ENCODE measurements around the gene BBOF1.
"Not testable (repeated sequence)": the region's sequence is repeated elsewhere in the genome, so short reads cannot be mapped to it uniquely, and the experiment has no call there.

BBOF1 gene, protein sequence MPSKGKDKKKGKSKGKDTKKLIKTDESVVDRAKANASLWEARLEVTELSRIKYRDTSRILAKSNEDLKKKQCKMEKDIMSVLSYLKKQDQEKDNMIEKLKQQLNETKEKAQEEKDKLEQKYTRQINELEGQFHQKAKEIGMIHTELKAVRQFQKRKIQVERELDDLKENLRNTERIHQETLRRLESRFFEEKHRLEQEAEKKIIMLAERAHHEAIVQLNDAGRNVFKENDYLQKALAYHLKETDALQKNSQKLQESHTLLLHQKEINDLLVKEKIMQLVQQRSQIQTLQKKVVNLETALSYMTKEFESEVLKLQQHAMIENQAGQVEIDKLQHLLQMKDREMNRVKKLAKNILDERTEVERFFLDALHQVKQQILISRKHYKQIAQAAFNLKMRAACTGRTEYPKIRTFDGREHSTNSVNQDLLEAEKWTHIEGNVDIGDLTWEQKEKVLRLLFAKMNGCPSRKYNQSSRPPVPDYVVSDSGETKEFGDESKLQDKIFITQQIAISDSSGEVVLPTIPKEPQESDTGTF

DNA sequence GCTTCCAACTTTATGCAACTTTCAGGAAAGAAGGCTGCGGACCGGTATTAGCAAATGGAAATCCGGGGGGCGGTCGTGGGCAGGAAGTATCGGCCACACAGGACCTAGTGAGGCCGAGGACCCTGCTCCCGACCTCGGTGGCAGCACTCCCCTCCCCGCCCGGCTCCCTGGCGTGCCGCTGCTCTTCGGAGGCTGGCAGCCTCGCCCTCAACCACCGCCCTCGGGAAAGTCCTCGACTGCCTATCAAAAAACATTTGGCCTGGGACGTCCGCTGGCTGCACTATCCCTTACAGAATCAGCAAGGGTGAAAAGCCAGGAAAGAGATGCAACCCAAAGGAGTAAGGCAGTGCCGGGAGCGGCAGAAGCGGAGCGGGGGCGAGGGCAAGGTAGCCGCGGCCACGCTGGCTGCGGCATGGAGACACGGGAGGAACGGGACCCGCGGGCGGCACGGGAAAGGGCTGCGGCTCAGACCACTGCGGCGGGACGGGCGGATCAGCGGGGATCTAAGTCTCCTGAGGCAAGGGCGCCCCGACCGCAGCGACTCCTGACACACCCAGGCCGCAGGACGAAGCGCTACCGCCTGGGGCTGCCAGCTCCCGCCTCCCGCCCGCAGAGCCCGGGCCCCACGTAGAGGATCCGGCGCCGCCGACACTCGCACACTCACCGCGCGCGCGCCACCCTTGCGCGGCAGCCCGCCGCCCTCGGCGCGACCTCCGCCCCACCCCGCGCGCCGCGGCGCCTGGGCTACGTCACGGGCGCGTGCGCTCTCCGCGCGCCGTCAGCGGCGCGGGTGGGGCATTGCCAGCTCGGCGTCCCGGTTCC is at the start of gene BBOF1, which contains the start of gene ENTPD5:
TSS of gene BBOF1 (plus strand) at position 764 of the 822 bp plus-strand sequence. CDS start 130 bp downstream, outside the sequence.
TSS of gene ENTPD5 (minus strand) at position 703 of the 822 bp plus-strand sequence. CDS start 31,186 bp downstream, outside the sequence.
- peak; percentile 59 for DNase-seq

DNA sequence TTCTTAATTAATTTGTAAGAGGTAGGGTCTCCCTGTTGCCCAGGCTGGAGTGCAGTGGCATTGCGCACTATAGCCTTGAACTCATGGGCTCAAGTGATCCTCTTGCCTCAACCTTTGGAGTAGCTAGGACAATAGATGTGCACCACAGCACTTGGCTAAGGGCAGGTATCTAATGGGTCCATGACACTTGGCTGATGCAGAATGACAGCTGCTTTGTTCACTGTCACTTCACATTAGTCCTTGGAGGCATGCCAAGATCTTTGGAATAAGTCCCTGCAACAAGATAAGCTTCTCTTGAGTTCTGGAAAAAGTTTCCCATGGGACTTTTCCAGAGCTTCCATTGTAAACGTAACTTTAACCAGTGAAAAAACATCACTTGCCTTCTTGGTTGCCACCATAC is 45.7 kb upstream of the BBOF1 start:
- DNase-seq = no peak

DNA sequence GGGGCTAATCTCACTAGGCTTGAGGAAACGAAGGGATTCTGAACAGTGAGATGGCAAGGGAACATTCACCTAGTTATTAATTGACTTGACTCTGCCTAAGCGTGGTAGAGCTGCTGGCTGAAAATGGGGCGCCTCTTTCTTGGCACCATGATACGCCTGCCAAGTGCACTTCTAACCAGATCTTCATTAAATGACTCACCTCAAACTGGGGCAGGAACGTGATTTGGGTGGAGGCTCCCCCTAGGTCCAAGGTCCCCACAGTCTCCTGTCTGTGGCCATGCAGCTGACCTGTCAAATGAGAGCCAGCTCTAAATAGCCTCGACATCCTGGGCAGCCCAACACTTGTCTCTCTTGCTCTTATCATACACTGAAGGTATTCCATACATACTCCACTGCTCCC is 43.0 kb upstream of the BBOF1 start:
- DNase-seq = no peak

DNA sequence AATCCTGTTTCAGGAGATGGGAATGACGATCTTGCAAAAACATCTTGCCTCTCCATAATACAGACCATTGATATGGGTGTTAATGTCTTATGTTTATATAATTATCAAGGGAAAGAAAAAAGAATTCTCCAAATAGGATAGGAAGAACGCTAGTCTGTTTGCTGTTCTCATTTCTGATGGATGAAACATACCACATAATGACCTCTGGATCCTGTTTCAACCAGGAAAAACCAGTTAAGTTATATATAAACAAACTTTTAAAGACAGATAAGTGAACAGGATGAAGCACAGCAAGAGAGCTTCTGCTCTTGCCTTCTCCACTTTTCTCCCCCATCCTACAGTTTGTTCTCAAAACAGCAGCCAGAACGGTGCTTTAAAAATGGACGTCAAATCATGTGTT is 41.3 kb upstream of the BBOF1 start:
- DNase-seq = no peak

DNA sequence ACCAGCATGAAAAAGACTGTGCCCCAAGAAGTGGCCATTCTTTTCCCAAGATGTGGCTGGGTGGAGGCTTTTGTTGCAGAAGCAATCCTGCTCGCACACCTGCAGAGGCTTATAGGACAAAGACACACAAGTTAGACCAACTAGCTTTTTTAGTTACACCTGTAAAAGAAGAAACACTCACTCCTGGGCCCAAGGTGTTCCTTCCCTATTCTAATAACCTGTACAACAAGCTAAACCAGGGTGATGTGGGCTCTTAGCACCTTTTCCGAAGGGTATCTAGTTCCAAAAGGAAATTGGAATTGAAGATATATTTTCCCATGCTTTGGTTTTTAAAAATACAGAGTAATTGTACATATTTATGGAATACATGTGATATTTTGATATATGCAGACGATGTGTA is 31.1 kb upstream of the BBOF1 start:
- no peak for DNase-seq

DNA sequence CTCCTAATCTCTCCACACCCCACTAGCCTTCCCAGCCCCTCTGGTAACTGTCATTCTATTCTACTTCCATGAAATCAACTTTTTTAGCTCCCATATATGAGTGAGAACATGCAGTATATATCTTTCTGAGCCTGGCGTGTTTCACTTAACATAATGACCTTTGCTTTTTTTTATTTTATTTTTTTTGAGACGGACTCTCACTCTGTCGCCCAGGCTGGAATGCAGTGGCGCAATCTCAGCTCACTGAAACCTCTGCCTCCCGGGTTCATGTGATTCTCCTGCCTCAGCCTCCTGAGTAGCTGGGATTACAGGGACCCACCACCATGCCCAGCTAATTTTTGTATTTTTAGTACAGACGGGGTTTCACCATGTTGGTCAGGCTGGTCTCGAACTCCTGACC is 30.5 kb upstream of the BBOF1 start:
- DNase-seq = not testable (repeated sequence)

DNA sequence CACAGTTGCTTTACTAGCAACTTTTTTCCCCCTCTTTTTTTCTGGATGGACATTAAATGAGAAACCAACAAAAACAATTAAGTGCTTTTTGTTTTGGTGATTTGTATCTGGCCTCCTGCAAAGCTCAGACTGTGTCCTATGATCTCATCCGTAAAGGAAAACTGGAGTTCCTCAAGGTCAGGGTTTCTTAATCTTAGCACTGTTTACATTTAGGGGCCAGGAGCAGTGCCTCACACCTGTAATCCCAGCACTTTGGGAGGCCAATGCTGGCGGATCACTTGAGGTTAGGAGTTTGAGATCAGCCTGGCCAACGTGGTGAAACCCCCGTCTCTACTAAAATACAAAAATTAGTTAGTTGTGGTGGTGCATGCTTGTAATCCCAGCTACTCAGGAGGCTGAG is 28.1 kb upstream of the BBOF1 start:
- DNase-seq = no peak

DNA sequence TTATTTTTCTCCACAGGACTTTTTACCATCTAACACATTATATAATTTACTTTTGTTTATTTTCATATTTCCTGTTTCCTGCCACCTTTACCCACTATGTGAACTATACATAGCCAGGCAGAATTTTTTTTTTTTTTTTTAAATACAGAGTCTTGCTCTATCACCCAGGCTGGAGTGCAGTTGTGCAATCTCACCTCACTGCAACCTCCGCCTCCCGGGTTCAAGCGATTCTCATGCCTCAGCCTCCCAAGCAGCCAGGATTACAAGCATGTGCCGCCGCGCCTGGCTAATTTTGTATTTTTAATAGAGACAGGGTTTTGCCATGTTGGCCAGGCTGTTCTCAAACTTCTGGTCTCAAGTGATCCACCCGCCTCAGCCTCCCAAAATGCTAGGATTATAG is 24.2 kb upstream of the BBOF1 start:
- DNase-seq = not testable (repeated sequence)

DNA sequence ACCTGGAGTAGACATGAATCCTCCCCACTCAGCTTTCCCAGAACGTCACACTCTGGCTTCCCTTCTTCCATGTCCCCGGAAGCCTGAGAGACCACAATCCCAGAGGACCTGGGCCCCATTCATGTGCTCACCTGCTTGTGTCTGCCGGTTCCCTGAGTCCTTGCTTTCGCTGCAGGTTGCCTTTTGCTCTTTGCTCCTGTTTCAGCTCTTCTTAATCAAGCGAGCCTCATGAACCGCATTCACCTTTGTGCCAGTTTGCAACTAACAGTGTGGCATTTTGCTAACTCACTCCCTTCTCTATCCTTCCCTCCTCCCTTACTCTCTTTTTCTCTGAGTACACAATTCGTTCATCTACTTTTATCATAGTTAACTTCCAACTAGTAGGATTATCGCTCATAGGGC is 23.2 kb upstream of the BBOF1 start:
- no peak for DNase-seq

DNA sequence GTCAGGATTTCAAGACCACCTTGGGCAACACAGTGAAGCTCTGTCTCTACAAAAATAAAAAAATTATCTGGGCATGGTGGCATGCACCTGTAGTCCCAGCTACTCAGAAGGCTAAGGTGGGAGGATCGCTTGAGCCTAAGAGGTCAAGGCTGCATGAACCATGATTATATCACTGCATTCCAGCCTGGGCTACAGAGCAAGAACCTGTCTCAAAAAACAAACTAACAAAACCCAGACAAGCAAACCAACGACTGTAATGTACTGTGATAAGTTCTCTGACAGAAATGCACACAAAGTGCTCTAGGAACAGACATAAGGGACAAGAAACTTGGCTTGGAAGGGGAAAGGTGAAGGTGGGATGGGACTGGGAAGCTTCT is 22.4 kb upstream of the BBOF1 start:
- DNase-seq = no peak

DNA sequence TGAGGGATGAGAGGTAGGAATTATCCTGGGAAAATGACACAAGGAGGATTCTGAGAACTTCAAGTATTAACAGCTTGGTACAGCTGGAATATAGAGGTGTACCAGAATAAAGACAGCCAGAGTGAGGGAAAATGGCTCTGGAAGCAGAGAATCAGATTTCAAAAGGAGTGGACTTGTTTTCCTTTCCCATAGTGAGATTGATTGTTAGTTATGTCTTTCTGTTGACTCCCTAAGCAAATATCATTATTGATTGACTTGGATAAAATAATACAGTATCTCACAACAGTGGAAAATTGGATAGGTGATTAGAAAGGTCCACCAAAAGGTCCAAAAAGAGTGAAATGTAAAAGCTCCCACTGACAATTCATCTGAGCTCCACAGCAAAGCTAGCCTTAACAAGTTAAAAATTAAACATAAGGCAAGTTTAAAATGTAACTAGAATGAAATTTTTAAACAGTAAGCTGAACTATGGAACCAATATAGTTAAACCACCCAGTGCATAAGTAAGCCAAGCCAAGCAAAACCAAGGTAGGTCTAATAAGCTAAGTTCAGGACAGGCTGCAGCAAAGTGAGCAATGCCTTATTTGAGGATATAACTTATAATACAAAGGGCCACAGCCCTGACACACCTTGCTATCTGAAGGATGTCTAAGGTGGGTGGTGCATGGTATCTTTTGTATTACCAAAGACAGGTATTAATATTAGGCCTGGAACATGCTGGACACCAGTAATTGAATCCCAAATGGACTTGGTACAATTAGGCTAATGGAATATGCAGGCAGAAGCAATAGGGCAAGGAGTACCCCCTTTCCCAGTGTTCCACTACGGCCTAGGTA is 21.8 kb upstream of the BBOF1 start:
- DNase-seq = no peak

DNA sequence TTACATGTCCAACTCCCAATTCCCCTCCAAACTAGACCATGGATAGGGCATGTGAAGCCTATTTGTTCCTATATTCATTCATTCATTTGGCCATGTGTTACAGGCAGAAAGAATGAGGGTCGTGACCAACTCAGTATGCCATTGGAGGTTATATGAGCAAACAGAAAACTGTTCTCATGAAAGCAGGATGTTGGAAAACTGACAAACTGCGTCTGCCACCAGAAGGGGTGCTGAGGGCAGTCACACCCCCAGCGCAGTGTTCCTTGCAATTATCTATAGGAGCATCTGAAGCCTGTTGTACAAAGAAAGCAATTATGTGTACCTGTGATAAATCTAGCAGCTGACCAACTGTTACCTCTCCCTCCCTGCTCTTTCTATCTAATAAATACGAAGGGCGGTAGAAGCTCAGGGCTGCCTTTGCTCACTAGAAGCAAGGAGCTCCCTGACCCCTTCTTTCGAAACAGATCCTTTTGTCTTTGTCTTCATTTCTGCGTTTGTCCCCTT is 21.2 kb upstream of the BBOF1 start:
- DNase-seq = no peak

DNA sequence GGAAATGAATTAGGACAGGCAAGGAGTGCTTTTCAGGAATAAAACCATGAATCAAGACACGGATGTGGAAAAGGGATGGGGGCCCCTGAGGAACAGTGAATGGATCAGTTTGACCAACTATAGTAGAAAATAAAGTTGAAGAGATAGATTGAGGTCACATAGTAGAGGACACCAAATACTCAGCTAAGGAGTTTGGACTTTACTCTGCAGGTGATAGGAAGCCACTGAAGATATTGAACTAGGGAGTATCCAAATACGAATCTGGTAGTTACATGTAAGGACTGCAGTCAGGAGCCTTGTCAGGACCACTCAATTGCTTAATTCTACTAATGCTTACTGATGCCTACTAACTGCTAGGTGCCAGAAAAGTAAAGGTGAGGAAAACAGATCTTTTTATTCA is 20.4 kb upstream of the BBOF1 start:
- DNase-seq = no peak

DNA sequence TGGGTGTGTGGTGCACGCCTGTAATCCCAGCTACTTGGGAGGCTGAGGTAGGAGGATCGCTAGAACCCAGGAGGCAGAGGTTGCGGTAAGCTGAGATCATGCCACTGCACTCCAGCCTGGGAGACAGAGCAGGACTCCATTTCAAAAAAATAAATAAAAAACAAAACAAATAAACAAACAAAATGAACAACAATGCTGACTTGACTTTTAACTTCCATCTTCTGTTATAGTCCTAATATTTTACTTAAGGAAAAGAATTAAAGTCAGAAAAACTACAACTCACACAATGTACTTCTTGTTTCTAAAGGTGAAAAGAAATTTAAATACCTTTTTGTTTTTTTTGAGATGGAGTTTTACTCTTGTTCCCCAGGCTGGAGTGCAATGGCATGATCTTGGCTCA is 13.5 kb upstream of the BBOF1 start:
- not testable (repeated sequence) for DNase-seq

DNA sequence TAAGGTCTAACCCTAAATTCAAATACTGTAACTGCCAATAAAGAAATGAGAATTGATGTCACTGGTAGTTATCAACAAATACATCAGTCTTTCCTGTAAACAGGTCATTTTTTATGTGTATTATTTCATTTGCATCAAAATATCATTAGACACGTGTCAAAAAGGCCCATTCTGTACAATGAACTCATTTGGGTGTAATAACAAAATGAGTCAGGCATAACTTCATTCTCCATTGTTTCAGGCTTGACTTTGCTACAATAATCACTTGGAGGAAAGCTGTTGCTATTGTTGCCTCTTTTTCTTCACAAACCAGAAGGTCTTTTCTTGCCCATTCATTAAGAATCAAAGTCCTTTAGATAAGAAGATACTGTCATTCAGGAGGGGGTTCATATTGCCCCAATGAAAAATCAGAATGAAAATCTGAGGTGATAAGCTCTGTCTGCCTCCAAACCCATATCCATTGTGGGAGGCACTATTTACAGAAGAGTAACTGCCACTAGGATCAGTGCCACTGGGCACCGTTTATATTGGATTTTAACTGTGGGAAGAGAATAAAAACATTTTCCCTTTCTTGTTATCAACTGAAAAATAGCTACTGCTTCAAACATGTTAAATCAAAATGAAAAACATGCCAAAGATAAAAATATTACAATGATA is 10.2 kb upstream of the BBOF1 start:
- no peak for DNase-seq

DNA sequence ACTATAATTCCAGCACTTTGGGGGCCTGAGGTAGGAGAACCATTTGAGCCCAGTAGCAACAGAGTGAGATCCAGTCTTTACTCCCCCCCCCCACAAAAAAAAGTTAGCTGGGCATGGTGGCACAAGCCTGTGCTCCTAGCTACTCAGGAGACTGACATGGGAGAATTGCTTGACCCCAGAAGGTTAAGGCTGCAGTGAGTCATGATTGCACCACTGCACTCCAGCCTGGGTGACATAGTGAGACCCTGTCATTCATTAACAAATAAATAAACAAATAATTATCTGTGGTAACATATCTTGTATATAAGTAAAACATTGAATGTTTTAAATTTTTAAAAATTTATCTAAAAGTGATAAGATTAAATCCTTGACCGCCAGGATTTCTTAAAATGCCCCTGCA is 4.8 kb upstream of the BBOF1 start:
- DNase-seq = no peak

DNA sequence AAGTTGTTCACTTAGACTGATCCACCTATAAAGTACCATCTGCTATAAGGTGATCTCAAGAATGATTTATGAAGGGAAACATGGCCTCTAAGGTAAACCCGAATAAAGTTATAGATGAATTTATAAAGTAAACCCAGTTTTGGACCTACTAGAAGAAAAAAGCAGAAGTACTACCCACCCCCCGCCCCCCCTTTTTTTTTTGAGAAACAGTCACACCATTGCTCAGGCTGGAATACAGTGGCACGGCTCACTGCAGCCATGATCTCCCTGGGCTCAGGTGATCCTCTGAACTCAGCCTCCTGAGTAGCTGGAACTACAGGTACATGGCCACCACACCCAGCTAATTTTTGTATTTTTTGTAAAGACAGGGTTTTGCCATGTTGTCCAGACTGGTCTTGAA is 4.0 kb upstream of the BBOF1 start:
- DNase-seq = no peak

DNA sequence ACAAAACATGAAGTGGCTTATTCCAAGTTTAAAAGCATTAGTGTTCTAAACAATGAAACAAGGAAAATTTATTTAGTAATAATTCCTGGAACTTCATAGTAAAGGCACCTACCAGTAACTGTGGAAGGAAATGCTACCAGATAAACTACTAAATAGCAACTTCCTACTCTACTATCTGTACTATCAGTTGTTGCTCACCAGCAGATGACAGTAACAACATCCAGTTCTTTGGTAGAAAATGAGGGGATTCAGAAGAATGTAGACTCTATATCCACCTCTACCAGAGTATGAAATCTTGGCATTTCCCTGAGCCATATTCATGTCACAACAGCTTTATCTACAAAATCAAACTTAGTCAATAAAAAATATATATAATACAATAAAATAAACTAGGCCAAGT is 3.2 kb upstream of the BBOF1 start:
- DNase-seq = no peak

DNA sequence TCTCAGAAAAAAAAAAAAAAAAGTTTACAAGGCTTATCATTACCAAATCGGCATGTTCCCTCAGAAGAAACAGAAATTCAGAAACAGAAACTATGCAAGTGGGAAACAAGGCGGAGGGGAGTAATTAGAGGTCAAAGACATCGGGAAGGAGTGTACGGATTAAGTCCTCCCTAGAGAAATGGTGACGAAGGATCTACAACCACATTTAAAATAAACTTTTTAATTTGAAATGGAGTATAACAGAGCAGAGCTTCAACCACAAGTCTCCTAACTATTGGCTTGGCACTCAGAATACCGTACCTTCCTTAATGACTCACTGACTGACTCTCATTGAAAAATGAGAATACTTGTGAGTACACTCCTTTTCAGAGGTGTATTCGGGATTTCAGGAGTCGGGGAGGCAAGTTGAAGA is 969 bp upstream of the BBOF1 start:
- DNase-seq = no peak

DNA sequence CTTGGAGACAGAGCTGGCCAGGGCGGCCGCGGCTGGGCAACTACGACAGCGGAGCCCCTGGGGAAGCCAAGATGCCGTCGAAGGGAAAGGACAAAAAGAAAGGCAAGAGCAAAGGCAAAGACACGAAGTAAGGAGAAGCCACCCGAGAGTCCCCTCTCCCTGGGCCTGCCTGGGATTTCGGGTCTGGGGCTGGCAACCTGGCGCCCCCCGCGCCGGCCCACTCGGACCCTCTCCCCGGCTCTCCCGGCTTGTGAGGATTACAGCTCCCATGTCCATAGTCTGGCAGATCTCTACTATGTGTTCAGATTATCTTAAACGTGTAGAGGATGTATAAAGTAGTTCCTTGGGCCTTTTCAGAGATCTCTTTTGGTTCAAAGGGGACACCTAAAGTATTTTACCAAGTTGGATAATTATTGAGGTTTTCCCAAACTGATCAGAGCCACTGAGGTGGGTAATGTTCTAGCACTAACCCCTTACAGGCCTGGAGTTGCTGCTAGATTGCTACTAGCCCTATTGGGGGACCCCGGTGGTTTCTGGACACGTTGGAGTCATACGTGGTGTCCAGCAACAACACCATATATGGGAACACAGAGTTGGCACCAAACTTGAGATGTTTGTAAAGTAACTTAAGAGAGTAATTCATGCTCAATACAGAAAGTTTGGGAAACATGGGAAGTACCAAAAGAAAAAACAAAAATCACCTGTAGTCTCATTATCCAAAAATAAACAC is 424 bp downstream of the BBOF1 start:
- no peak for DNase-seq

DNA sequence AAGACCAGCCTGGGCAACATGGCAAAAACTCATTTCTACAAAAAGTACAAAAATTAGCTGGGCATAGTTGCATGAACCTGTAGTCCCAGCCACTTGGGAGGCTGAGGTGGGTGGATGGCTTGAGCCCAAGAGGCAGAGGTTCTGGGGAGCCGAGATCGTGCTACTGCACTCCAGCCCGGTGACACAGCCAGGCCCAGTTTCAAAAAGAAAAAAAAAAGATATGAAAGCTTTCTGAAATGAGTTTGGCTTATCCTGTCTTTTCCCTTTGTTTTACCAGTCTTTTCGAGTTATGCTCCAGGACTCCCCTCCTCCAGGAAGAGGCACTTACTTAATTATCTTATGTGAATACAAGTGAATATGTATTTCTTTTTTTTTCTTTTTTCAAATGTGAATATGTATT is 3.2 kb downstream of the BBOF1 start:
- DNase-seq = no peak
